C1 segment of cervical spinal cord (tissue), 14 donors: ENCODE measurements around the gene ARL11.

ENCODE experiments used
- DNase-seq, 14 donors: peaks; one replicate each; lab custom pipeline; 2025; lab: John Stamatoyannopoulos, UW

Gene ARL11

DNA sequence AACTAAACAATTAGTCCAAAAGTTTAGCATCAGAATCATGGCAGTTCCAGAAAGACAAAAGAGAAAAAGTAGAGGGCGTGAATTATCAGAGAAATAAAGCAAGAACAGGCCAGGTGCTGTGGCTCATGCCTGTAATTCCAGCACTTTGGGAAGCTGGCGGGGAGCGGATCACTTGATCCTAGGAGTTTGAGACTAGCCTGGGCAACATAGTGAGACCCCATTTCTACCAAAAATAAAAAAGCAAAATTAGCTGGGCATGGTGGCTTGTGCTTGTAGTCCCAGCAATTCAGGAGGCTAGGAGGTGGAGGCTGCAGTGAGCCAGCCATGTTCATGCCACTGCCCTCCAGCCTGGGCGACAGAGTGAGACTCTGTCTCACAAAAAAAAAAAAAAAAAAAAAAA is 18.4 kb downstream of the ARL11 start:
- no peak for DNase-seq

DNA sequence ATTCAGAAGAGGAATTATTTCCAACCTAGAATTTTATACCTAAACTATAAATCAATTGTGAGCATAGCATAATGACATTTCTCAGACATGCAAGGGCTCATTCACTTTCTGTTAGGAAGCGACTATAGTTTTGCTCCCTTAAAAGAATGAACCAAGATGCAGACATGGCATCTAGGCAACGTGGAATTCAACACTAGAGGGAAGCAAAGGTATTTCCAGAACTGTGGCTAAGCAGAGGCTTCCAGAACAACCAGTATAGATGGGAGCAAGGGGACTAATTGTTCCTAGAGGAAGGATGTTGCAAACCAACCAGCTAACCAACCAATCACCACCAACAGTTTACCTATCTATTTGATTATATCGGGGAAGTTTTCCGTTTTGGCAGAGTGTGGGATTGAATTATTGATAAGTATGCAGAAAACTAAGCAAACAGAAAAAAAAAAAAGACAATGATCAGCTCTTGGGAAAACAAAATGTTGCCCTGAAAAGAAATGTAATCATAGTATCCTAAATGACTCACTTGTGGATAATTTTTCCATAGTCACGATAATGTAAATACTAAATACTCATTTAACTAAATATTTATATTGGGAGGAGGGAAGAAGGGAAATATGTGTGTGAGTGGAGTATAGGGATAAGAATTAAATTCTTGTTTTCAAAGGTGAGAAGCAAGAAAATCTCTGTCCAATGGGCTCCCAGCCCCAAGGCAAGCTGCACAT is 21.1 kb downstream of the ARL11 start:
- no peak for DNase-seq

DNA sequence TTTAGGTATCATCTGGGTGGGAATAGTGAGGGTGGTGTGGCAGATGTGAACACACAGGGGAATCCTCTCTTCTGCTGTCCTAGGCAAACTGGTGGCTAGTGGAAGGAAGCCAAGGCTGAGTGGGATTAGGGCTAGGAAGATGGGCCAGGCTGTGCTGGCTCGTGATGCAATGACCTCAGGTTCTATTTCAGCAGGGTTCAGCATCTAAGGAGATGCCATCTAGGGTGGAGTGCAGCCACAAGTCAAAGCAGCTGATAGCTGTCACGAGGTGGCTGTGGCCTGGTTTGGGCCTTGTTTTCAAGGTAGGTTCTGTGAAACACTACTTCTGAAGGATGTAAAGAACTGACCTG is 21.6 kb downstream of the ARL11 start:
- no peak for DNase-seq

- DNase-seq: no peak
These were observed 23.5 kb downstream of the ARL11 start for GRCh38 chr13:49651570-49652354.

DNA sequence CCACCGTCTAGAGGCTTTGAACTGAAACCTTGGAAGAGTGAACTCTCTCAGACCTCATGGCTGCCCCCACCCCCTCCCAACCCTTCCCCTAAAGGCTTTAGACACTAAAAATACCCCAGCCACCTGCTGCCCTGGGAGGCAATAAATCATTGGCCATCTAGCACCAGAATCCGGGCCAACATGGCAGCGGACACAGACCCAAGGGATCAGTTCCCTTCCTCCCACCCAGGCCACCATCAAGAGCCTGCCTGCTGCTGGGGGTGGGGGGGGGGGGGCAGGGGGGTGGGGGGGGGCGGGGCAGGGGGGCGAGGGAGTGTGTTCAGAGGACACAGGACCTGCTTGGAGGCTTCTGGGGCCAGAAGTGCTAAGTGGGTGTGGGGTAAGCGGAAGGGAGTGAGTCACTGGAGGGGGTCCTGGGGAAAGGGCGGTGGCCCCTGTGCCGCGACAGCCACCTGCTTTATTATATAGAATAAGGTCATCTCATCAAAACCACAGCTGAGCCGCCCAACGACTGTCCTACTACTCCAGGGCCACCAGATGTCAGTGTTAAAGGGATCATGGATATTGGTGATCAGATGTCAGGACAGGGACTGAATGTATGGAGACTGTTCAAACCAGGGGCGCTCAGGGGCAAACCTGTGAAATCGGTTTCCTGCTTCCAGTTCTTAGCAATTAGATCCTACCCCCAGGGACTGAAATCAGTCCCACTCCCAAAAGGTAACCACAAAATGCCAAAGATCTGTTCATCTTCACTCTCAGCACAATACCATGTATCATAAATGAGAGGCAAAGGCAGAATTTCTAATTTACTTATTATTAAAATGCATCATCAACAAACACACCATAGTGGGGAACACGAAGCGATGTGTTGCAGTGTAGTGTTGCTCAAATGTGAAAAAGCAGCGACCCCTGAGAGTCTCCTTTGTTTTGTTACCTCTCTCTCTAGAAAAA is 24.3 kb downstream of the ARL11 start:
- no peak for DNase-seq

DNA sequence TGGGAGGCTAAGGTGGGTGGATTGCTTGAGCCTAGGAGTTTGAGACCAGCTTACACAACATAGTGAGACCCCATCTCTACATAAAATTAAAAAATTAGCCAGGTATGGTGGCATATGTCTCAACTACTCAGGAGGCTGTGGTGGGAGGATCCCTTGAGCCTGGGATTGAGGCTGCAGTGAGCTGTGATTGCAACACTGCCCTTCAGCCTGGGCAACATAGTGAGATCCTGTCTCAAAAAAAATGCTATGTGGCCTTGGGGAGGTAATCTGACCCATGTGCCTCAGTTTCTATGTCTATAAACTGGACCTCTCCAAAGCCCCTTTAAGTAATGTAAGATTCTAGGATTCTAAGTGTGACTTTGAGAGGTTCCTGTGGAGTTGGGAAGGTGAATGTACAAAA is 25.2 kb downstream of the ARL11 start:
- DNase-seq: no peak

- no peak for DNase-seq
These were observed 25.7 kb downstream of the ARL11 start for GRCh38 chr13:49654011-49654410.

DNA sequence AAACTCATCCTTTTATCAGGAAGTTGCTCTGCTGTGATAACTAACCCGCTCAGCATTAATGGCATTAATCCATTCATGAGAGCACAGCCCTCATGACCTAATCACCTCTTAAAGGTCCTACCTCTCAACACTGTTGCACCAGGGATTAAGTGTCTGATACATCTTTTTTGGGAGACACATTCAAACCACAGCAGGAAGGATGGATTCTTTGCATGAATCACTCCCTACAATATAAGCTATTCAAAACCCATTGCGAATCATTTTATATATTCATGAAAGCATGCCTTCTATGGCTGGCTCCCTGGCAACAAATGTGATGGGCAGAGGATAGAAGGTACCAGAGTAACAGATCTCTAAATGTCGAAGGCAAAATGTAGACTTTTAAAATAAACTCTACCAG is 27.6 kb downstream of the ARL11 start:
- DNase-seq: no peak

DNA sequence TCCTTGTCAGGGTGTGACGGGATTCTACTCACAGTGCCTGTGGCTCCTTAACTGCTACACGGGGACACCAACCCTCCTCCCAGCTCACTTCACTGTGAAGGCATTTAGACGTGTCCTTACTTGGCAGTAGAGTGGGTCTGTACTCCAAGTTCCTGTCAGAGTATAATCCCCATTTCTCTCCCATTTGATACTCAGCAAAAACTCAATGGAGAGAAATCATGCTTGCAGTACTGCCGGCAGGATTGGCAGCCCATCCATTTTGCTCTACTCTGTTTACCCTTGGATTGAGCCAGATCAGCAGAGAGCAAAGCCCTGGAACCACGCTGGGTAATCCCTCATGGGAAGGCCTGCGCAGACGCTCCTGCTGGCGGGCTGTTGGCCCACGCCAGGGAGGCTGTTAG is 28.9 kb downstream of the ARL11 start:
- DNase-seq: peak in 1 of 14 donors; percentile 13

- no peak for DNase-seq
These were observed 36.3 kb downstream of the ARL11 start for GRCh38 chr13:49664606-49665005.

DNA sequence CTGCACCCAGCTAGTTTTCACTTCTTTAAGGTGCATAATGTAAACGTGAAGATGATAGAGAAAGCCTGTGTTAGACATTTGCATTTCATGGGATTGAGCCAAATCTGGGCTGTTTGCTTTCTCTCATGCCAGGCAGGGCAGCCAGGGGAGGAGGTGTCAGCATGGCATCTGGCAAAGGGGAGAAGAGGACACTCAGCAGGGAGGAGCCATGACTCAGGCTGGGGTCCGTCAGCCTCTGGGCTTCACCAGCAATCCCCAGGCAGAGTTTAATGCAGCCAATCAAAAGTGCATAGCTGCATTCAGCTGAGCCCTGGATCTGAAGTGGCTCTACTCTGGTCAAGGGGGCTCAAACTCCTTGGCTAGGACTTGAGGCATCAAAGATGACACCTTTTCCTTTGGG is 39.5 kb downstream of the ARL11 start:
- no peak for DNase-seq

DNA sequence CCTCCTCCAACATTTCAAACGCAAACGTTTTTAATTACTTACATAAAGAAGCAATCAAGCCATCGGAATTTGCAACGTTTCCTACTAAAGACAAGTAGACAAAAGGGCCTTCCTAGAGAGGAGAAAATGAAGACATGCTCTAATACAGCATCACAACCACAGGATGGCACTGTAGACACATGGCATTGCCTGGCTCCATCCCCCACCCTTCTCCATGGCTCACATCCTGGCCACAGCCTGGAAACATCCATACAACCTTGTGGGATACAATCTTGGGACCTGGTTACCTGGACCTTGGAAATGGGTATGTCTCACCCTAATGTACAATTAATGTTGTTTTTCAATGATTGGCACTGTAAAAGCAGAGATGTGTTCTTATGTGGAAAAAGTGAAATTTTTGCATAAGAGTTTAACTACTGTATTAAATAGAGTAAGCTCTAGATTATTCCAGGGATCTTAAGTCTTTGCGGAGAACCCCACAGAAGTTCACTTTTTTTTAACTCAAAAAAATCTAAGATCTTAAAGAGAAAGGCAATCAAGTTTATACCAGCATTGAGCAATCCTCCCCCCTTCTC is 41.5 kb downstream of the ARL11 start:
- DNase-seq: peak in 11 of 14 donors; percentile 2 to 52 (median 20)

GRCh38 chr13:49670828-49671227 is 42.5 kb downstream of the ARL11 start:
- no peak for DNase-seq

DNA sequence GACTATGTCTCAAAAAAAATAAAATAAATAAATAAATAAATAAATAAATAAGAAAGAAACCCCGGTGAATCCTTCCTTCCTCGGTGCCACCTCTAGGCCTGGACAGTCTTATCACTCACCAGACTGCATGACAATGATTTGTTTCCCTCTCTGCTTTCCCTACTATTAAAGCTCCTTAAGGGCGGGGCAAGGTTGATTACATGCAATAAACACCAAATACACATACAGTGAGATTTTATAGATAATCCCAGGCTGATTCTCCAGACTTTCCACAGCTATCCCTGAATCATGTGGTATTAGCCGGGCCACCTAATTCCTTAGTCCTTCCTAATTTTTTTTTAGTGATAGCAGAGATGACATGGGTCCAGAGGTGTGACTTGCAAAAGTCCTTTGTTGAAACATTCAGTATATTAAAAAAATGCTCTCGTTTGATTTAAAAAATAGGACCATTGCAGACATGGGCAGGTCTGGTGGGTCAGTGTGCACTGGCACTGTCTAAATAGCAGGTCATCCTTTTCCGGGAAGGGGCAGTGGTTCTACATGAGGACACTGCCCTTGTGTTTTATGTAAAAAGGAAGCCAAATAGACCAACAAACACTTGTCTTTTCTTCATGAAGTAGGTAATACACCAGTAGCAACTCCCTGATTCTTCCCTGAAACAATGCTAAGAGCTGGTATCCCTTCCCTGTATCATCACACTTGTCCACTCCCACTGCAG is 48.4 kb downstream of the ARL11 start:
- DNase-seq: no peak

GRCh38 chr13:49678191-49678914 is 50.0 kb downstream of the ARL11 start:
- DNase-seq: no peak

- no peak for DNase-seq
These were observed 50.9 kb downstream of the ARL11 start for GRCh38 chr13:49679246-49679645.

GRCh38 chr13:49681842-49682435 is 53.6 kb downstream of the ARL11 start:
- DNase-seq: no peak
